Stimulated activated CD8-positive, alpha-beta memory T cell treated with anti-CD3 and anti-CD28 coated beads, Interleukin-15, amount 100 ng/mL, for 24 hours (primary cell): ENCODE data around the gene C11orf24.

ENCODE experiments used
- DNase-seq: peaks from one replicate; pipeline ENCODE4 v3.0.0-alpha.2; 2020; ENCODE audit warnings: low read depth

C11orf24 gene

DNA sequence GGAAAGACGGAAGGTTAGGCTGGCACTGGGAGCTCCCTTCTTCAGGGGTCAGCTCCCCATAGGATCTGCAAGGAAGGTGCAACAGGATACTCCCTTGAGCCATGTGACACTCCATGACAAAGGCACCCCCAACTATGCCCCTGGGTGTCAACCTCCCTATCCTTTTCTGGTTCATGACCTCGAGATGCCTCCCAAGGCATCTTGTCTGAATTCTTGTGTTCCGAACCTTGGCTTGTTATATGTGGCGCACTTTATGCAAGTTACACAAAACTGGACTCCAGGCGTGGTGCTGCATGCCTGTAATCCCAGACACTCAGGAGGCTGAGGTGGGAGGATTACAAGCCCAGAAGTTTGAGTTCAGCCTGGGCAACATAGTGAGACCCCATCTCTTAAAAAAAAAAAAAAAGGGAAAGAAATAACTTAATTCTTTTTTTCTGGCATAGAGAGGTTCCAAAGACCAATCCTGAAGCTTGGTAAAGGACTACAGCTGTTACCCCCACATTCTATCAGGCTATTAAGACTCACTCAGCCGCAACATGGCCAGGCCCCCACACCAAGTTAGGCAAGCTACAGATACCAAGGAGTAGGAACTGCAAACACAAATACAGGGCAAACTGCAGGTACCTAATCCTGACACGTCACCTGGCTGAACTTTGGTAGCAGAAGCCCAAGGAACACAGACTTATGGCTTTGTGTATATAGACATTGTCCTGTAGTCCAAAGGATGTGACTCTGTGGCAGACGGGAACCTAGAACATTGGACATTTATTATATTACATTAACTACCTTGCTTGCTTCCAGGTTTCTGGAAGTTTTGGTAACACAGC, 1.4 kb downstream of the C11orf24 start:
- no peak for DNase-seq

GRCh38 chr11:68269414-68270081, 2.2 kb downstream of the C11orf24 start:
- DNase-seq = no peak

GRCh38 chr11:68267881-68268240, 3.9 kb downstream of the C11orf24 start:
- no peak for DNase-seq

- no peak for DNase-seq
These were observed 4.6 kb downstream of the C11orf24 start for GRCh38 chr11:68266936-68267880.

GRCh38 chr11:68266121-68266891, 5.5 kb downstream of the C11orf24 start:
- DNase-seq = no peak

- DNase-seq = no peak
These were observed 6.8 kb downstream of the C11orf24 start for GRCh38 chr11:68264741-68265540.

DNA sequence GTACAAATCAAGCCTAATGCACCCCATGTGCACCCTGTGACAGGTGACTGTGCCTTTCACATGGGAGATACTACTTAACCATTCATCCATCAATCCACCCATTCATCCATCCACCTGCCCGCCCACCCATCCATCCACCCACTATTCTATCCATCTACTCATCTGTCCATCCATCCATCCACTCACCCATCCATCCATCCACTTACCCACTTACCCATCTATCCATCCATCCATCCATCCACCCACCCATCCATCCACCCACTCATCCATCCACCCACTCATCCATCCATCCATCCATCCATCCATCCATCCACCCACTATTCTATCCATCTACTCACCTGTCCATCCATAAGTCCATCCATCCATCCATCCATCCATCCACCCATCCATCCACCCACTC, 7.5 kb downstream of the C11orf24 start:
- no peak for DNase-seq

- DNase-seq = no peak
These were observed 8.2 kb downstream of the C11orf24 start for GRCh38 chr11:68263444-68264035.

- no peak for DNase-seq
These were observed 9.3 kb downstream of the C11orf24 start for GRCh38 chr11:68262544-68262827.

- DNase-seq = no peak
These were observed 9.8 kb downstream of the C11orf24 start for GRCh38 chr11:68261749-68262543.

DNA sequence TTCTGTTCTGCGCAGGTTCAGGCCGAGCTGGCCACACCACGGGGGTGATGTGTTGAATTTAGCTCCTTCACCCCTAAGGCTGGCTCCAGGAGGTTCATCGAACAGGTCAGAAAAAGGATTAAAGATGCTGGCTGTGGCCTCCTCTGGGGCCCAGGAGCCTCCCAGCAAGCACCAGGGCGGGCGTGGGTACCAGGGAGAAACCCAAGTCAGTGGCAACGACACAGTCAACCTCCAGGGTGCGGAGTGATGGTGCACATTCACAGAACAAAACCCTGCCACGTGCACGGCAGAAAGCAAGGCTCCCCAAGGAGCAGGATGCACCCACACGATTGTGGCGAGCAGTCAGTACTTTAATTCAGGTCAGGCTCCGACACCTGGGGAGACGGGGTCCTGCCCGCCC, 10.8 kb downstream of the C11orf24 start:
- no peak for DNase-seq

DNA sequence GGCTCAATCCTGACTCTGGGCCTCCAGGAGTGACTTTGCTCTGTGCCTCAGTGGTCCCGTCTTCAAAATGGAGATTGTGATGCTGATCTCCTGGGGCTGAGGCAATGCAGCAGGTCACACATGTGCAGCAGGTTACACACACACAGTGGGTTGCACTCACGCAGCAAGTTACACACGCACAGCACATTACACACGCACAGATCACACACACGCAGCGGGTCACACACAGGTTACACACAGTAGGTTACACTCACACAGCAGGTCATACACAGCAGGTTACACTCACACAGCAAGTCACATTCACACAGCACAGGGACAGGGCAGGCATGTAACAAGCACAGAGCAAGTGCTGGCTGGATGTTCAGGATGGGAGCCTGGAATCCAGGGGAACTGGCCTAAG, 11.3 kb downstream of the C11orf24 start:
- DNase-seq = no peak

- DNase-seq = no peak
These were observed 12.4 kb downstream of the C11orf24 start for GRCh38 chr11:68259122-68259959.

DNA sequence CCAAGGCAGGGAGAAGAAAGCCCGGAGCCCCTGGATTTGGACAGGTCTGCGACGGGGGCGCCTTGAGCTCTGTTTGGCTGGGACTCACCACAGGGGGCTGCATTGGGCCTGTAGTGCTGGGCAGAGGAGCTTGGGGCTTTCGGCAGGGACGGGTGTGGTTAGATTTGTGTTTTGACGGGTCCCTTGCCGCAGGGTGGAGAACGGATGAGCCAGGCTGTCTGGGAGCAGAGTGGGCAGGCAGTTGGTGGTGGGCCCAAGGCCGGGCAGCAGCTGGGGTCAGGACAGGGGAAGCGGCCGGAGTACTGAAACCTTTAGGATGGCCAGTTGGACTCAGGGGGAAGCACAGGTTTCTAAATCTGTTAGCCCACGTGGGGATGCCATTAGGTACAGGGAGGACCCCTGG, 13.4 kb downstream of the C11orf24 start:
- DNase-seq = no peak

- peak; percentile 95 for DNase-seq
These were observed 14.1 kb downstream of the C11orf24 start for GRCh38 chr11:68257477-68258362.

- no peak for DNase-seq
These were observed 15.4 kb downstream of the C11orf24 start for GRCh38 chr11:68256331-68256741.

- DNase-seq = no peak
These were observed 16.2 kb downstream of the C11orf24 start for GRCh38 chr11:68255526-68255925.

- no peak for DNase-seq
These were observed 17.4 kb downstream of the C11orf24 start for GRCh38 chr11:68254421-68254820.
